ENCODE results near the gene IER3.
A peak's percentile ranks its signal among the peaks of the same experiment; 100 is the strongest.

The IER3 gene

DNA sequence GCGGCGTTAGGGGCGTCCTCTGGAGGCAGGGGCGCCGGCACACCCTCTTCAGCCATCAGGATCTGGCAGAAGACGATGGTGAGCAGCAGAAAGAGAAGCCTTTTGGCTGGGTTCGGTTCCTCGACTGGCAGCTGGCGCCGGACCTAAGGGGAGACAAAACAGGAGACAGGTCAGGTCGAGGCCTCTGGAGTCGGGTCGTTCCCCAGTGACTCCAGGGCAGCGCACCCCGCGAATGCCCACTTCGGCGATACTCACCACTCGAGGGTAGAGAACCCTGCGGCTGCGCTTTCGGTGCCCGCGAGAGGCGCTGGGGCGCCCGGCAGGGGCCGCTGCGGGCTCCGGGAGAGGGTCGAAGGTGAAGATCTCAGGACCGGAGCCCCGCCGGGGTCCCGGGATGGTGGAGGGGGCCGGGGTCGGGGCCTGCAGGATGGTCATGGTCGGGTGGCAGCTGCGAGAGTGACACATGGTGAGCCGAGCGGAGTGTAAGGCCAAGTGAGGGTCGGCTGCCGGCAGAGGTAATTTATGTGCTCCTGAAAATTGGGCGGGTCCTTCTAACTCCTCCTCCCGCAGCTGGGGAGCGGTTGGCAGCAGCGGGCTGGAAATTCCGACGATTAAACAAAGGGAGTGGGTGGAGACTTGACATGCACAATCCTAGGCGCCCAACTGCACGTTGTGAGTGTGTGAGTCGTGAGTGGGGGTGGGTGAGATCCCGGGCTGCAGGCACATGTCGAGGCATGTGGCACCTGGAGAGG, at the start of gene IER3:
TSS of gene IER3 (minus strand) at position 494 of the 752 bp plus-strand sequence. CDS start at position 465, 29 bp downstream.
- Histone ChIP-seq H3K36me3 (ENCODE audit: insufficient read depth, low read length) (peaks cover 16% of the 10 kb centered on the region; the same call in 1 of the 2 replicates), H3K9me3 (ENCODE audit: control insufficient read depth, insufficient read depth, low read length) (no peaks in the 10 kb centered on the region), H3K4me1 (ENCODE audit: insufficient read depth, low read length) (peaks cover 21% of the 10 kb centered on the region; the same call in 1 of the 2 replicates), H3K9ac (ENCODE audit: low read depth, low read length) (peak within 1 kb of the TSS; percentile 85)

- Histone ChIP-seq H3K4me1 (ENCODE audit: insufficient read depth, low read length) (no peaks in the 10 kb centered on the region), H3K36me3 (ENCODE audit: insufficient read depth, low read length) (no peaks in the 10 kb centered on the region), H3K9ac (ENCODE audit: low read depth, low read length) (no peak overlapping the region), H3K9me3 (ENCODE audit: control insufficient read depth, insufficient read depth, low read length) (no peaks in the 10 kb centered on the region; the same call in 1 of the 2 replicates)
These were observed 49.3 kb upstream of the IER3 start for GRCh38 chr6:30793521-30794194.

DNA sequence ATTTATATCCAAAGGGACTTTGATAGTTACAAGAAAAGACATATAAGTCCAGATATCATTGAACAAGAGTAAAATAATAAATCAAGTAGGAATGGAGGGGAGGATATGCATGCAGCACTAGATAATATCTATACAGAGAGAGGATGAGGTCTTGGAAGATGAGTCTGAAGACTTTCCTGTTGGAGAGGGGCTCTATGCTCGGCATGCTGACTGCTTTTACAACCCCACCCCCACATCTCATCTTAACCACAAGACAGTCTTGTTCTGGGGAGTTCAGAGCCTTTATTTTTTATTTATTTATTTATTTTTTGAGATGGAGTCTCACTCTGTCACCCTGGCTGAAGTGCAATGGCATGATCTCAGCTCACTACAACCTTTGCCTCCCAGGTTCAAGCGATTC, 48.4 kb upstream of the IER3 start:
- Histone ChIP-seq H3K36me3 (ENCODE audit: insufficient read depth, low read length) (no peaks in the 10 kb centered on the region), H3K4me1 (ENCODE audit: insufficient read depth, low read length) (no peaks in the 10 kb centered on the region), H3K9me3 (ENCODE audit: control insufficient read depth, insufficient read depth, low read length) (no peaks in the 10 kb centered on the region; the same call in 1 of the 2 replicates), H3K9ac (ENCODE audit: low read depth, low read length) (no peak overlapping the region)

DNA sequence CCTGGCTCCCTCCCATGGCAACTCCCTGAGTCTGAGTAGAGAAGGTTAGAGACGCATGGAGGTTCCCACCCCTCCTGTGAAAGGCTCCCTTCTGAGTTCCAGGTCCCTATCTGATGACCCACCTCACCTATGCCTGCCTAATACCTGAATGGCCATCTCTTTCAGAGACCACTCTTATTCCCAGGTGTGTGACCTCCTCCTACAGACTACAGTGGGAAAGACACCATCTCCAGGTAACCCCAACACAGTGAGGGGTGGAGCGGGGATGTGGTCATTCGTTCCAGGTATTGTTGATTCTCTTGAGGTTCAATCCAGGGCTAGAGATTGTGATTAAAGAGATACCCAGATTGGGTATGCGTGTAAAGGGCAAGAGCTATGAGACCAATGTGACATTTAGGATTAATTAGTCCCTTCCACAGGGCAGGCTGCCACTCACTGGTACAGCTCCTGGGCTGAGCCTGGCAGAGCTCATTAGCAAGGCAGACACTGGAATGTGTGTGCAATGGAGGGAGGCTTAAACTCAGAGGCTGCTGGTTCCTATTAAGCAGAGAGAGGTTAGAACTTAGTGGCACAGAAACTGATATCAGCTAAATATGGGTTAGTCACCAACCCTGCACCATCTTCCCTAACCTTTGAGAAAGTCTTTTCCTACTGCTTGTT, 46.5 kb upstream of the IER3 start:
- Histone ChIP-seq H3K9ac (ENCODE audit: low read depth, low read length) (no peak overlapping the region), H3K4me1 (ENCODE audit: insufficient read depth, low read length) (no peaks in the 10 kb centered on the region), H3K36me3 (ENCODE audit: insufficient read depth, low read length) (no peaks in the 10 kb centered on the region), H3K9me3 (ENCODE audit: control insufficient read depth, insufficient read depth, low read length) (no peaks in the 10 kb centered on the region; the same call in 1 of the 2 replicates)

GRCh38 chr6:30789606-30790005, 45.3 kb upstream of the IER3 start:
- H3K4me1 ChIP-seq (ENCODE audit: insufficient read depth, low read length) = no peaks in the 10 kb centered on the region
- H3K9ac ChIP-seq (ENCODE audit: low read depth, low read length) = no peak overlapping the region
- H3K9me3 ChIP-seq (ENCODE audit: control insufficient read depth, insufficient read depth, low read length) = no peaks in the 10 kb centered on the region
- H3K36me3 ChIP-seq (ENCODE audit: insufficient read depth, low read length) = no peaks in the 10 kb centered on the region

DNA sequence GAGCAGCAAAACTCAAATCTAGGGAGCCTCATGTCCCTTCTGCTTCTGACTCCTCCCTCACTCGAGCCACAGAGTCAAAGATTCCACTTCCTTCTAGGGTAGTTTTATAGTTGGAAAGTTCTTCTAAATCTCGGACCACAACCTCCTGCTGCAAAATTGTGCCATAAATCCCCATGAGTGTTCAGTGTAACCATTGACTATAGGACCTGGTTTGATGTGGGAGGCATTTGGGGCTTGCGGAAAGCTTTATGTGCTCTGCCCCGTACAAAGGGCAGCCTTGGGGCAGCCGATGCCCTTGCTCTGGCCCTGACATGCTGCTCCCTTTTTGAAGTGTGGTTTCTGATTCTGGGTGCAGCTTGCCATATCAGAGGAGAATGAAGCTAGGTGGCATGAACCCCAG, 43.6 kb upstream of the IER3 start:
- Histone ChIP-seq H3K9ac (ENCODE audit: low read depth, low read length) (no peak overlapping the region), H3K4me1 (ENCODE audit: insufficient read depth, low read length) (no peaks in the 10 kb centered on the region), H3K9me3 (ENCODE audit: control insufficient read depth, insufficient read depth, low read length) (no peaks in the 10 kb centered on the region), H3K36me3 (ENCODE audit: insufficient read depth, low read length) (no peaks in the 10 kb centered on the region)

DNA sequence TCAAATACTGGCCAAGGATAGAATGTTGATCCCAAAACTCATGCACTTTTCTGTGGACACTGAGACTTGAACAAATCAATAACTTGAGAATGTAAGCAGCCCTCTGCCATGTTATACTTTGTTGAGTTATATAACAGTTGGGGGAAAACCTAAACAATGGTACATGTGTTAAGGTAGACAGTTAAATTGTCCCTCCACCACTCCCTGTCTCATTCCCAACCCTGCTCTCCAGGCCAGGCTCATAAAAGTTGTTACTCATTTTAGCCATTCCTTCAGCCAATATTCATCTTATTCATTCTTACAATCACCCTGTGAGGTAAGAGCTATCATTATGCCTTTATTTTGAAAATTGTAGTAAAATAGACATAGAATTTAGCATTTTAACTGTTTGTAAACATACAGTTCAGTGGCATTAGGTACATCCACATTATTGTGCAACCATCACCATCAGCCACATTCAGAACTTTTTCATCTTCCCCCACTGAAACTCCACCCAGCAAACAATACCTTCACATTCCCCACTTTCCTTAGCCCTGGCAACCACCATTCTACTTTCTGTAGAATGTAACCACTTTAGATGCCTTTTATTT, 38.2 kb upstream of the IER3 start:
- H3K9me3 ChIP-seq (ENCODE audit: control insufficient read depth, insufficient read depth, low read length) = 0 out of 2 replicates have a peak, but pooled peaks cover 7% of the 10 kb centered on the region
- H3K4me1 ChIP-seq (ENCODE audit: insufficient read depth, low read length) = peaks cover 6% of the 10 kb centered on the region; the same call in 1 of the 2 replicates
- H3K36me3 ChIP-seq (ENCODE audit: insufficient read depth, low read length) = no peaks in the 10 kb centered on the region
- H3K9ac ChIP-seq (ENCODE audit: low read depth, low read length) = no peak overlapping the region

DNA sequence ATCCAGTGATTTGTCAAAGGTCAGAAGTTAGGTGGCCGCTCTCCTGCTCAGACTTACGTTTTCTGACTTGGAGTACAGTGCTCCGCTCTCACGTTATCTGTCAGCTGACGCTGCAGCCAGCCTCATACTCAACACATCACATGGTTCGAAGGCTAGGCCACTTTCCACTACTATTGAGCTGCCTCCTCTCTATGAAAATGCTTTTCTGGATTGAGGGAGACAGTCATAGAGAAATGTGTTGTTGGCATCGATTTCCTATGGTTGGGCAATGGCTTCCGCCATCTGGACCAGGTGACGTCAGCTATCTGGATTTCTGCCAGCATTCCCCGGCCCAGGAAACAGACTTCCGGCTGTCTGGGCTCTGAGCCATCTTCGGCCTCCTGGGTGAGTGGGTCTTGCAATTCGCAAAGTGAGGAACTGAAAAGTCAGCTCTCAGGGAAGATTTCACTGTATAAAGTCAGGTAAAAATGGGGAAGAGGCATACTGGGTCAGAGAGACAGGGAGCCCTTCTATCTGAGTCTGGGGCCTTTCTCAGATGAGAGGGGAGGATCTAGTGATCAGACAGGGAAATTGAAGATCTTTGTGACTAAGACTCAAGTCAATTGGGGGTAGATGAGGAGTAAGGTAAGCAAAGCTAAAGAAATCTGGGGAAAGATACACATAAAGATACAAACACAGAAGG, 37.5 kb upstream of the IER3 start:
- Histone ChIP-seq H3K9ac (ENCODE audit: low read depth, low read length) (no peak overlapping the region), H3K36me3 (ENCODE audit: insufficient read depth, low read length) (no peaks in the 10 kb centered on the region), H3K9me3 (ENCODE audit: control insufficient read depth, insufficient read depth, low read length) (0 out of 2 replicates have a peak, but pooled peaks cover 7% of the 10 kb centered on the region), H3K4me1 (ENCODE audit: insufficient read depth, low read length) (peaks cover 6% of the 10 kb centered on the region; the same call in 1 of the 2 replicates)

- Histone ChIP-seq H3K4me1 (ENCODE audit: insufficient read depth, low read length) (peaks cover 6% of the 10 kb centered on the region; the same call in 1 of the 2 replicates), H3K9me3 (ENCODE audit: control insufficient read depth, insufficient read depth, low read length) (0 out of 2 replicates have a peak, but pooled peaks cover 7% of the 10 kb centered on the region), H3K9ac (ENCODE audit: low read depth, low read length) (no peak overlapping the region), H3K36me3 (ENCODE audit: insufficient read depth, low read length) (no peaks in the 10 kb centered on the region)
These were observed 37.0 kb upstream of the IER3 start for GRCh38 chr6:30781395-30781742.

DNA sequence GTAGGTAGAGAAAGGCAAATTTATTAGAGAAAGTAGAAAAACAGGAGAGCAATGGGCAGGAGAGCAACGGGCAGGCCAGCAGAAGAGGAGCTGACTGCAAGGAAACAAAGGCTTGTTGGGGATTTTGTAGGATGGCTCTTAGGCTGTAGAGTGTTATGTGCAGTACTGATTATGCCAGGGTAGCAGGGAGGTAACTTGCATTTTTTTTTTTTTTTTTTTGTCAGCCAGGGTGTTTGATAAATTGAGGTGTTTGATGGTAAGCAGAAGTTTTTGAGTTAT, 36.2 kb upstream of the IER3 start:
- Histone ChIP-seq H3K9me3 (ENCODE audit: control insufficient read depth, insufficient read depth, low read length) (0 out of 2 replicates have a peak, but pooled peaks cover 7% of the 10 kb centered on the region), H3K9ac (ENCODE audit: low read depth, low read length) (no peak overlapping the region), H3K4me1 (ENCODE audit: insufficient read depth, low read length) (peaks cover 6% of the 10 kb centered on the region; the same call in 1 of the 2 replicates), H3K36me3 (ENCODE audit: insufficient read depth, low read length) (no peaks in the 10 kb centered on the region)

- Histone ChIP-seq H3K4me1 (ENCODE audit: insufficient read depth, low read length) (peaks cover 6% of the 10 kb centered on the region; the same call in 1 of the 2 replicates), H3K36me3 (ENCODE audit: insufficient read depth, low read length) (no peaks in the 10 kb centered on the region), H3K9me3 (ENCODE audit: control insufficient read depth, insufficient read depth, low read length) (0 out of 2 replicates have a peak, but pooled peaks cover 7% of the 10 kb centered on the region), H3K9ac (ENCODE audit: low read depth, low read length) (no peak overlapping the region)
These were observed 35.7 kb upstream of the IER3 start for GRCh38 chr6:30779850-30780641.

DNA sequence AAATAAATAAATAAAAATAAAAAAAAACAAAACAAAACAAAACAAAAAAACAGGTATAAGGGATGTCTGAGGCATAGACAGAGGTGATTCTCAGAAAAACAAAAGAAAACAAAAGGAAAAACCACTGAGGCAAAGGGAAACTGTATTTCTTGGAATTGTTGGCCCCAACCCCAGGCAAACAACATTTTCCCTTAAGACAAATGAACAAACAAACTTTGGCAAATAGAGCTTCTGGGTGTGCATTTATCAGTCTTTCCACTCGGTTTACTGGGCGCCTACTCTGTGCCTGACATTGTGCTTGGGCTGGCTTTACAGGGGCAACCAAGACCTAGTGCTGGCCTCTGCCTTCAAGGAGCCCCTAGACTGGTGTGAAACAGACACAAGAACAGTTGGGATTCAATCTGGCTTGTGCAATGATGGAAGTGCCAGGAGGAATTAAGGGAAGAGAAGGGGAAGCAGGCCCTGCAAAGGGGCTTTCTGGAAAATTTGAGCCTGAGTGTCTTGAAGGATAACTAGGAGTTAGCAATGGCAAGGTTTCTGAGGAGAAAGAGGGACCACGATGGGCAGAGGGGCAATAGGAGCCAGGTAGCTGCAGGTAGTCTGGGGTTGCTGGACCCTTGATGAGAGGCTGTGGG, 33.8 kb upstream of the IER3 start:
- Histone ChIP-seq H3K4me1 (ENCODE audit: insufficient read depth, low read length) (peaks cover 13% of the 10 kb centered on the region; the same call in 1 of the 2 replicates), H3K36me3 (ENCODE audit: insufficient read depth, low read length) (no peaks in the 10 kb centered on the region), H3K9ac (ENCODE audit: low read depth, low read length) (no peak overlapping the region), H3K9me3 (ENCODE audit: control insufficient read depth, insufficient read depth, low read length) (0 out of 2 replicates have a peak, but pooled peaks cover 7% of the 10 kb centered on the region)

DNA sequence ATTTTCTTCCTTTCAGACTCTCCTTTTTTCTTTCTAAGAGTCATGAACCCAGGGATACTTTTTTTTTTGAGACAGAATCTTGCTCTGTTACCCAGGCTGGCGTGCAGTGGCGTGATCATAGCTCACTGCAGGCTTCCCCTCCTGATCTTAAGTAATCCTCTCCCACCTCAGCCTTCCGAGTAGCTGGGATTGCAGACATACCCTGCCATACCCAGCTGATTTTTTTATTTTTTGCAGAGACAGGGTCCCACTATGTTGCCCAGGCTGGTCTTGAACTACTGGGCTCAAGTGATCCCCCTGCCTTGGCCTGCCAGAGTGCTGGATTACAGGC, 32.8 kb upstream of the IER3 start:
- 0 out of 2 replicates have a peak, but pooled peaks cover 8% of the 10 kb centered on the region for H3K4me1 ChIP-seq (ENCODE audit: insufficient read depth, low read length)
- H3K9me3 ChIP-seq (ENCODE audit: control insufficient read depth, insufficient read depth, low read length) = 0 out of 2 replicates have a peak, but pooled peaks cover 7% of the 10 kb centered on the region
- no peak overlapping the region for H3K9ac ChIP-seq (ENCODE audit: low read depth, low read length)
- H3K36me3 ChIP-seq (ENCODE audit: insufficient read depth, low read length) = no peaks in the 10 kb centered on the region
